Activated gamma-delta T cell treated with Interleukin-2 at 50 U/mL for 16 hours (primary cell): ENCODE results near the gene NINJ1.
A peak's percentile ranks its signal among the peaks of the same experiment; 100 is the strongest.

Experiments used
- DNase-seq: peaks from one replicate; pipeline ENCODE4 v3.0.0-alpha.2; 2020

NINJ1 gene

GRCh38 chr9:93131599-93132286, 2.3 kb downstream of the NINJ1 start:
- DNase-seq = no peak

- DNase-seq = no peak
Observed at GRCh38 chr9:93130861-93131481, 3.1 kb downstream of the NINJ1 start.

GRCh38 chr9:93129691-93130500, 4.2 kb downstream of the NINJ1 start:
- no peak for DNase-seq

GRCh38 chr9:93129286-93129685, 4.8 kb downstream of the NINJ1 start:
- no peak for DNase-seq

GRCh38 chr9:93128715-93129224, 5.3 kb downstream of the NINJ1 start:
- DNase-seq = no peak

GRCh38 chr9:93128011-93128714, 5.9 kb downstream of the NINJ1 start:
- no peak for DNase-seq

GRCh38 chr9:93127395-93127911, 6.6 kb downstream of the NINJ1 start:
- DNase-seq = no peak

GRCh38 chr9:93126825-93127368, 7.2 kb downstream of the NINJ1 start:
- DNase-seq = no peak

- peak; percentile 45 for DNase-seq
Observed at GRCh38 chr9:93126151-93126781, 7.8 kb downstream of the NINJ1 start.

- DNase-seq = no peak
Observed at GRCh38 chr9:93125331-93125894, 8.6 kb downstream of the NINJ1 start.

GRCh38 chr9:93124793-93125192, 9.3 kb downstream of the NINJ1 start:
- DNase-seq = no peak

GRCh38 chr9:93123561-93124283, 10.3 kb downstream of the NINJ1 start:
- DNase-seq = no peak

GRCh38 chr9:93122721-93123221, 11.3 kb downstream of the NINJ1 start:
- DNase-seq = no peak

- DNase-seq = no peak
Observed at GRCh38 chr9:93121316-93122241, 12.5 kb downstream of the NINJ1 start.

- no peak for DNase-seq
Observed at GRCh38 chr9:93120846-93121315, 13.2 kb downstream of the NINJ1 start.

- DNase-seq = no peak
Observed at GRCh38 chr9:93119953-93120845, 13.9 kb downstream of the NINJ1 start.

GRCh38 chr9:93119703-93119952, 14.4 kb downstream of the NINJ1 start:
- DNase-seq = no peak

- DNase-seq = no peak
Observed at GRCh38 chr9:93118863-93119702, 15.0 kb downstream of the NINJ1 start.
